Fibroblast of skin of left quadriceps (primary cell): Measurements from ENCODE around the gene RAPGEF4.
A peak's percentile ranks its signal among the peaks of the same experiment; 100 is the strongest.
"Not testable (repeated sequence)": the region's sequence is repeated elsewhere in the genome, so short reads cannot be mapped to it uniquely, and the experiment has no call there.

Source experiments
- DNase-seq, 2 experiments: peaks; one replicate each; pipeline ENCODE4 v3.0.0-alpha.2; 2013; ENCODE audit warnings: low read depth in 2 of 2

The RAPGEF4 gene

GRCh38 chr2:172726172-172726735 lies 9.4 kb upstream of the RAPGEF4 start:
- no peak for DNase-seq

GRCh38 chr2:172730411-172730810 lies 5.2 kb upstream of the RAPGEF4 start:
- no peak for DNase-seq

- no peak for DNase-seq
Measured at GRCh38 chr2:172734711-172735581, 699 bp upstream of the RAPGEF4 start.

GRCh38 chr2:172736424-172737174 lies 954 bp downstream of the RAPGEF4 start:
- no peak for DNase-seq

- no peak for DNase-seq
Measured at GRCh38 chr2:172739661-172740266, 4.1 kb downstream of the RAPGEF4 start.

GRCh38 chr2:172740856-172741255 lies 5.2 kb downstream of the RAPGEF4 start:
- no peak for DNase-seq

GRCh38 chr2:172742931-172743540 lies 7.4 kb downstream of the RAPGEF4 start:
- DNase-seq, result no peak

- DNase-seq, result no peak
Measured at GRCh38 chr2:172743898-172744297, 8.3 kb downstream of the RAPGEF4 start.

GRCh38 chr2:172745636-172746035 lies 10.0 kb downstream of the RAPGEF4 start:
- DNase-seq, result peak in 1 of 2 experiments; percentile 3

GRCh38 chr2:172748543-172748942 lies 12.9 kb downstream of the RAPGEF4 start:
- DNase-seq, result not testable (repeated sequence)

GRCh38 chr2:172749388-172749787 lies 13.7 kb downstream of the RAPGEF4 start:
- DNase-seq, result no peak

- DNase-seq, result no peak
Measured at GRCh38 chr2:172751564-172751963, 15.9 kb downstream of the RAPGEF4 start.

GRCh38 chr2:172753610-172754009 lies 18.0 kb downstream of the RAPGEF4 start:
- DNase-seq, result no peak

- DNase-seq, result no peak
Measured at GRCh38 chr2:172759441-172759840, 23.8 kb downstream of the RAPGEF4 start.

- DNase-seq, result no peak
Measured at GRCh38 chr2:172761306-172761705, 25.7 kb downstream of the RAPGEF4 start.

GRCh38 chr2:172762574-172762973 lies 26.9 kb downstream of the RAPGEF4 start:
- DNase-seq, result no peak

- no peak for DNase-seq
Measured at GRCh38 chr2:172763079-172763478, 27.4 kb downstream of the RAPGEF4 start.

- DNase-seq, result no peak
Measured at GRCh38 chr2:172765662-172766061, 30.0 kb downstream of the RAPGEF4 start.

- DNase-seq, result no peak
Measured at GRCh38 chr2:172768401-172768800, 32.8 kb downstream of the RAPGEF4 start.

GRCh38 chr2:172769879-172770278 lies 34.2 kb downstream of the RAPGEF4 start:
- no peak for DNase-seq

- no peak for DNase-seq
Measured at GRCh38 chr2:172770887-172771286, 35.2 kb downstream of the RAPGEF4 start.

- DNase-seq, result no peak
Measured at GRCh38 chr2:172772633-172773032, 37.0 kb downstream of the RAPGEF4 start.
